NCI-H2196 treated with DMSO at 0.1 percent for 48 hours (cell line): ENCODE data around the gene P2RX7.
A peak's percentile ranks its signal among the peaks of the same experiment; 100 is the strongest.

Experiments used
- DNase-seq: peaks from one replicate; lab custom pipeline; 2025; ENCODE audit not compliant: unreplicated experiment; lab: John Stamatoyannopoulos, UW

The P2RX7 gene

DNA sequence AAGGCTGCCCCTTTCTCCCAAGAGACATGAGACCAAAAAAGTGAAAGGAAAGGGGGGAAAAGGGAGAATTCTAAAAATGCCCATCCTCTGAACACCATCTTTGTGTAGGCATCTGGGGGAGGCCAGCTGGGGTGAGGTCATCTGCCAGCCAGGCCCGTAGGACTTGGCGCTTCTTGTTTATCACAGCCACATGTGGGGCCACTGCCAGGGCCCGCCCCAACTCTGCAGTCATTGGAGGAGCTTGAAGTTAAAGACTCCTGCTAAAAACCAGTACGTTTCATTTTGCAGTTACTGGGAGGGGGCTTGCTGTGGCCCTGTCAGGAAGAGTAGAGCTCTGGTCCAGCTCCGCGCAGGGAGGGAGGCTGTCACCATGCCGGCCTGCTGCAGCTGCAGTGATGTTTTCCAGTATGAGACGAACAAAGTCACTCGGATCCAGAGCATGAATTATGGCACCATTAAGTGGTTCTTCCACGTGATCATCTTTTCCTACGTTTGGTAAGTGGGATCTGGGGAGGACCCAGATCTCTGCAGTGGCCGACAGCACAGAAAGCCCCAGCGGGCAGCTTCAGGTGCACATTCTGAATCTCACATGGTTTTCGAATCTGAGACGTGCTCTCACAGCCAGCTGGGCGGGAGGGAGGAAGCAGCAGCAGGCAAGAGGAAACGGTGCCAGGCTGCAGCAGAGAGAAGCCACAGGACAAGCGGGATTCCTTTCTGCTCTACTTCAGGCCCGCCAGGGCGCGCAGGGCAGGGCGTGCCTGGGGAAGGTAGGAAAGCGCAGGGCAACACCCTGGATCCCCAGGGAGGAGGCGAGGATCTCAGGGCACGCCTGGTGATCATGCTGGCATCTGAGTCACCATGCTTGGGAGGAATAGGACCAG is at the start of gene P2RX7:
Gene P2RX7 (plus strand): TSS at position 276 of the 881 bp plus-strand sequence. CDS start 95 bp downstream, at position 371.
- peak; percentile 57 for DNase-seq

DNA sequence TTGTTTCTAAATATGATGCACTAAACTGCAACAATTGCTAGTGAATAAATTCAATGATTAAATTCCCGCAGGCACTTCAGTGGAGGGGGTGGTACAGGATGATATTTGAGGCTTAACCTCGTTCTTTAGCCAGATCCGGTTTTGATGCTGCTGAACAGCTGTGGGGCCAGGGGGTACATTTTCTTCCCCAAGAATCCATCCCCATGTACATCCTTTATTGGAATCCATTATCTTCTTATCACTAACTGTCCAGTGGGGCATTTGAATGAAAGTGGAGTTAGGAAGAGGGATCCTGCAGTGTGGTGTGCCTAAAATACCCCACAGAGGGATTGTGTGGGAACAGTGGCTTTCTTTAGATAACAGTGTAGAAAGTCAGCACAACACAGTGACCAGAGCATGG is 48.4 kb upstream of the P2RX7 start:
- no peak for DNase-seq

GRCh38 chr12:121085069-121085468 is 47.6 kb upstream of the P2RX7 start:
- DNase-seq, result no peak

DNA sequence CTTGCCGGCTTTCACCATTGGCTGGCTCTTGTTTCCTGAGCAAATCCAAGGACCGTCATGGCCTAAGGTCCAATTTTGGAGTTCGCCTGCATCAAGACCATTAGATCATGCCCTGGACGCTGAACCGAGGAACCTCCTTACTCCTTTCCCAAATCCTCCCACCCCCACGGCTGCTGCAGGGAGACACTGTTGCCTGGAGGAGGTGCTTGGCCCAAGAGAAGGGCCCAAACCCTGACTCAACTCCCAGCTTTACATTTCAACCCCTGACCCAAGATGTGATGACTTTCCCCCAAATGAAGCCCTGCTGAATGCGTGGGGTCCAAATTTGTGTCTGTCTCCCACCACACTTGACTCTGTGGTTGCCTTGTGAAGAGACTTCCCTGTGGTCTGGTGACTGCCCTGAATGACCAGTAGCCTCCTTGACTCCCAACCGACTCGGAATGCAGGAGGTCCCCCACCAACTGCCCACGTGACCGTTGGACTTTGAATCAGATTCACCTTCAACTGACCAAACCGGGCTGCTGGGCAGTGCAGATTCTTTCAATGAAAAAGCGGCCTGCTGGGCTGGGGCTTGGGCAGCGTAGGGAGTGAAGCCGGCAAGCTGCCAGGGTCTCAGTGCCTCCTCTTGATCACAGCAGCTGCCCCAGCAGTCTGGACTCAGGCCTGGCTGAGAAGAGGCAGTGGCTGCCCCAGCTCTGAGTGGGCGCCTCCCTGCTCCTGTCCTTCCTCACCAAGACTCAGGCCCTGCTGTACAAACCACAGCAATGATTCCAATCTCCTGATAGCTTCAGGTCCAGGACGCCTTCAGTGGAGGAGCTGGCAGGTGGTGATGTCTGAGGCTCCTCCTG is 46.9 kb upstream of the P2RX7 start:
- no peak for DNase-seq

- no peak for DNase-seq
These were observed 45.8 kb upstream of the P2RX7 start for GRCh38 chr12:121086781-121087295.

DNA sequence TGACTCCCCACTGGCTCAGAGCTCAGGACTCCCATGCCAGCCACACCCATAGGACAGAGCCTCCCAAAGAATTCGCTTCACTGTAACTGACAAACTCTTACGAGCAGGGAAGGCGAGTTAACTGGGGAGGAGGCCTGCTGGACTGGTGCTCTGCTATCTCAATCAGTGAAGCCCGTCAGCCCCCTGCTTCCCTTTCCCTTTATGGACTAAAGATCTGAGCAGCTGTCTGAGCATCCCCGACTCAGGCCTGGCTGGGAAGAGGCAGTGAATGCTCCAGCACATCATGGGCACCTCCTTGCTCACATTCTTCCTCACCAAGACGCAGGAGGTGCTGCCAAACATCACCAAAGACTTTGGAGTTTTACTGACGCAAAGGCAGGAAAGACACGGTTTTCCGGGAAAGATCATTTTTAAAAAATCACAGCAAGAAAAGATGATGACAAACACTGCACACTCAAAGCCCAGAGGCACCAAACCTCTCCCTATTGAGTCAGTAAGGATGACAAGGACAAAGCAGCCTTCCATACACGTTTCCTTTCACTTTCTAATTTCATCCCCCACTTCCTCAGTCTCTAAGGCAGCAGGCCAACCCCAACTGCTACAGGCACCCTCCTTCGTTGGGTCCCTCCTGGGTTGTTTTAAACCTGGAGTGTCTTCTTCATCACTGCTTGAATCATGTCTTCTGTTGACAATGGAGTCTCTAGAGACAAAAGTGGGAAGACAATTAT is 45.0 kb upstream of the P2RX7 start:
- no peak for DNase-seq

DNA sequence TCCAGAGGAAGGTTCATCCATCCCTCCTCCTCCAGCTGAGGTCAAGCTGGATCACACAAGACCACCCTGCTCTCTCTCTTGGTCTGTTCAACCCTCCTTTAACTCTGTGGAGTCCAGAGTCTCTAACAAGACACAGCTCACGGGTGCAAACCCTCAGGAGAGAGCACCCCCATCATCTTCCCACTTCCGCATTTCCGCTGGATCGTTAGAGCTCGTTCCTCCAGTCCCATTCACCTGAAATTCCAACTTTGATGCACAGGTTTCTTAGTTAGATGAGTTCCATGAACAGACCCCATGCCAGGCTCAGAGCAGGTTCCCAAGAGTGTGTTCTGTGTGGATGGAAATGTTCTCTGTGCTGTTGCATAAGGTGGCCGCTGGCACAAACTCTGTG is 44.5 kb upstream of the P2RX7 start:
- no peak for DNase-seq

DNA sequence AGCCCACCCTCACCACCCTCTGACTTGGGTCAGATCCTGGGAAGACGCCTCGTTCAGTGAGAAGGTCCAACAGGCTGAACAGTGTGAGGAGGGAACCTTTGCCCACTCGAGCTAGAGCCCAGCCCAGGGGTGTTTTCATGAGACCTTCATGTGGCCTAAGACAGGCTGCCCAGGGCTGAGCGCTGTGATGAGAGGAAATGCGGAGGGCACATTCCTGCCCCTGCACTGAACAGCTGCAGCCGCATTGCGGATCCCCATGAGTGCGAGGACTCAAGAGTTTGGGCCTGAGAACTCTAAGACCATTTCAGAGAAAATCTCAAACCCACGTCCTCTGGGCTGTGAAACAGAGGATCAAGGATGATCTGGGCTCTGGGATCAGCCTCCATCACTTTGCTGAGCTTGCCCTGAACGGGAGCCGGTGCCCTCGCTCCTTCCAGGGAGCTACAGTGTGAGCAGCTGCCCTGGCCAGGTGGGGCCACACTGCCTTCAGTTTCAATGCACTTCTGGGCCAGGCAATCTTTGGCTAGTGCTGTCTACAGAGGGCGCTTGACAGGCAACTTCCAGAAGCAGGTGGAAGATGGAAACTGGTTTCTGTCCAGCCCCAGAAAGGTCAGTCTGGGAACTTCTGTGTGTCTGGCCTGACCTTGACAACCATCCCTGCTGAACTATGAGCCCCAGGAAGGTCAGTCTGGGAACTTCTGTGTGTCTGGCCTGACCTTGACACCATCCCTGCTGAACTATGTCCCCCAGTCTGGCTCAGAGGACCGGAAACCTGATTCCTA is 43.5 kb upstream of the P2RX7 start:
- DNase-seq, result no peak

DNA sequence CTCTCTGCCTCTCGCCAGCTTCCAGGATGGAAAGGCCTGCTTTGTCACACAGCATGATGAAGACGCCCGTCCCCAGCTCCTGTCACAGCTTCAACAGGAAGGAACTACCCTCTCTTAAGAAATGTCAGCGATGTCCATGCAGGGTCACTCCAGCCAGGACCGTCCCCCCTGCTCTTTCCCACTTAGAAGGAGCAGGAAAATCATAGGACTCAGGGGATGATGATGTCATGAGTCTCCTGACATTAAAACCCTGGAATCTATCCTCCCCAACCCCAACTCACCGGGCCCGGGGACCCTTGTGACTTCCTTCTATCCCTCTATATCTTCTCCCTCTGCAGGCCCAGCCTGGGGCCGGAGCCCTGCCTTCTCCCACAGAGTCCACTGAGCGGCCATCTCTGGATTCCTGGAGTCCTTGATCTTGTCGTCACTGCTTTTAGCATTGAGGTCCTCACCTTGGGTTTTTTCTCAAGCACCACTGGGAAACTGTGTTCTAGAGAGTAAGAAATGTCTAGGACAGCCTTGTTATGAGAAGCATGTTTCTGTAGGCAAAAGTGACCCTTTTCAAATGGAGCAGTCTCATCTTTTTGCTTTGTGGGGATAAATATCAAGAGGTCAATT is 42.8 kb upstream of the P2RX7 start:
- DNase-seq, result no peak

DNA sequence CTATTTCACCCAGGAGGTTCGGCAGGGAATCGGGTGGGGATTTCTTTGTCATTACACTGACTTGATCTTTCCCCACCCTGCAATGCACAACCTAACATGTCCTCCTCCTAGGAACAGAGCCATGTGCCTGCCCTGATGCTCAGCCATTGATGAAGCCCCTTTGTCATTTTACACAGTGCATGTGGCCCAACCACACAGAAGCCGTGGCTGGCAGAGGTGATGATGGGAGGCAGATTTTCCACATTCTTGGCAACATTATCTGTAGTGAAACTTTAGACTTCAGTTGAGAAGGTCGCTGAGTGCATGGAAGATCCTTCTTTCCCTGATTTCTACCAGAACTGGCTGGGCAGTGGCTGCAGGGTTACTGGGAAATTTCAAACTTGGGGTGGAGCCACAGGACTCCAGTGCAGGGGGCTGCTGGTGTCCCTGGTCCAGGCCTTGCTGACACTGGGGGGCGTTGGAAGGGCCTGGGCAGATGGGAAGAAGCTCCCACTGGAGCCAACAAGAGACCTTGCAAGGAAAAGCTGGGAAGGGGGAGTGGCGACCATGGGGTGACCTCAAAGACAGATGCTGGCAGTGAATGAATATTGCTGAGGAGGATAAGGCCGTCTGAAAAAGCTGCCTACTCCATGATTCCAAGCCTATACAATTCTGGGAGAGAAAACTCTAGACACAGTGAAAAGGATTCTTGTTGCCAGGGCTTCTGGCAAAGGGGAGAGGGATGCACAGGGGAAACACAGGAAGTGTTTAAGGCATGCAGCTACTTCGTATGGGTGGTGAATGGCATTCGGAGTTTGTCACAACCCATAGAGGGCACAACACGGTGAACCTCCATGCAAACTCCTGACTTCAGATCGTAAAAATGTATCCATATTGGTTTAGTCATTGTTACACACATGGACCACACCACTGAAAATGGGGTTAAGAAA is 41.8 kb upstream of the P2RX7 start:
- no peak for DNase-seq

GRCh38 chr12:121092034-121092433 is 40.6 kb upstream of the P2RX7 start:
- no peak for DNase-seq

- DNase-seq, result no peak
These were observed 39.2 kb upstream of the P2RX7 start for GRCh38 chr12:121093487-121093891.

- peak; percentile 25 for DNase-seq
These were observed 37.0 kb upstream of the P2RX7 start for GRCh38 chr12:121095544-121096198.

DNA sequence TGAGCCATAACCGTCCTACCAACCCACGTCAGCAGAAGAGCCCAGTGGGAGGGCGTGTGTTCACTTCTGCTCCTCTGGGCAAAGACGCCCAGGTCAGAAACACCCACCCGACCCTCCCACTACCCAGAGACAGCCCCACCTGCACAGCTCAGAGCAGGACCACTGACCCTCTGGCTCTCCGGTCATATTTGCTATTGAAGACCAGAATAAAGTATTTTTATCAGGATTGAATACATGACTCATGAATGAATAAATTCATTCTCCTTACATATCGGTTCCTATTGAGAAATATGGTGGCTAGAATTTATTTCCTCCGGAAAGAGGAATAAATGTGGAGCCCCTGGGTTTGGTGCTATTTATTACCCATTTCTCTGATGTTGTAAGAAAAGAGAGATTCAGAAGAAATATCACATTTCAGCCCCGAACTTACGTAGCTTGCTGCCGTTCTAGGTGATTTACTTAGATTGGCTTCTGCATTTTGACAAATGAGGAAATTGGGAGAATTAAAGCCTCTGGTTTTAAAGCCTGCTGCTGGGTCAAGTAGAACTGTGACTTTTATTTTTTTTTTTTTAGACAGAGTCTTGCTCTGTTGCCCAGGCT is 36.4 kb upstream of the P2RX7 start:
- DNase-seq, result no peak

DNA sequence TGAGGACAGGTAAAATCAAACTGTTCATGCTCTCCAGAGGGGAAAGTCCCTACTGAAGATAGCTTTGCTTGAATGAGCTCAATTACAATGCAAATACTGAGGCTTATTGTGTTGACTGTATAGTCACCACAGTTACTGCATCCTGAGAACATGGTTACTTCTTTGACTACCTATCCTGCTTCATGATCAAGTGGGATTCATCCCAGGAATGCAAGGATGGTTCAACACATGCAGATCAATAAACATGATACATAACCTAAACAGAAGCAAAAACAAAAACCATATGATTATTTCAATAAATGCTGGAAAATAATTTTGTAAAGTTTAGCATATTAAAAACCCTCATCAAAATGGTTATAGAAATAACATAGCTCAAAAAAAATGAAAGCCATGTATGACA is 32.9 kb upstream of the P2RX7 start:
- DNase-seq, result no peak

GRCh38 chr12:121102307-121102706 is 30.4 kb upstream of the P2RX7 start:
- no peak for DNase-seq

- no peak for DNase-seq
These were observed 25.0 kb upstream of the P2RX7 start for GRCh38 chr12:121107681-121108080.

- DNase-seq, result no peak
These were observed 24.2 kb upstream of the P2RX7 start for GRCh38 chr12:121108492-121108891.
